Effector memory CD4-positive, alpha-beta T cell (primary cell): ENCODE data around the gene EXOC4.

Experiments
- DNase-seq, 3 donors: peaks; one replicate each; pipeline ENCODE4 v3.0.0-alpha.2; 2020
- H3K27ac ChIP-seq: 2 replicates; pipeline ENCODE4 v1.7.0; 2013; ENCODE audit warnings: mild to moderate bottlenecking, low read length, moderate library complexity; ENCODE audit not compliant: insufficient read depth, poor library complexity, severe bottlenecking
- H3K27me3 ChIP-seq: replicated peaks from 2 replicates; pipeline ENCODE4 v1.7.0; 2013; ENCODE audit warnings: mild to moderate bottlenecking, low read length; ENCODE audit not compliant: insufficient read depth, control insufficient read depth, poor library complexity, severe bottlenecking
- H3K36me3 ChIP-seq: 2 replicates; pipeline ENCODE4 v1.7.0; 2013; ENCODE audit warnings: mild to moderate bottlenecking, low read length, moderate library complexity; ENCODE audit not compliant: control insufficient read depth, insufficient read depth
- H3K4me1 ChIP-seq: 2 replicates; pipeline ENCODE4 v1.7.0; 2013; ENCODE audit warnings: low read length, mild to moderate bottlenecking; ENCODE audit not compliant: control insufficient read depth, insufficient read depth, poor library complexity, severe bottlenecking
- H3K4me3 ChIP-seq: 2 replicates; pipeline ENCODE4 v1.7.0; 2013; ENCODE audit warnings: low read length, low read depth, mild to moderate bottlenecking; ENCODE audit not compliant: insufficient read depth, poor library complexity, severe bottlenecking
- H3K9me3 ChIP-seq: 2 replicates; pipeline ENCODE4 v1.7.0; 2013; ENCODE audit warnings: mild to moderate bottlenecking, low read length, moderate library complexity; ENCODE audit not compliant: control insufficient read depth

EXOC4 gene

DNA sequence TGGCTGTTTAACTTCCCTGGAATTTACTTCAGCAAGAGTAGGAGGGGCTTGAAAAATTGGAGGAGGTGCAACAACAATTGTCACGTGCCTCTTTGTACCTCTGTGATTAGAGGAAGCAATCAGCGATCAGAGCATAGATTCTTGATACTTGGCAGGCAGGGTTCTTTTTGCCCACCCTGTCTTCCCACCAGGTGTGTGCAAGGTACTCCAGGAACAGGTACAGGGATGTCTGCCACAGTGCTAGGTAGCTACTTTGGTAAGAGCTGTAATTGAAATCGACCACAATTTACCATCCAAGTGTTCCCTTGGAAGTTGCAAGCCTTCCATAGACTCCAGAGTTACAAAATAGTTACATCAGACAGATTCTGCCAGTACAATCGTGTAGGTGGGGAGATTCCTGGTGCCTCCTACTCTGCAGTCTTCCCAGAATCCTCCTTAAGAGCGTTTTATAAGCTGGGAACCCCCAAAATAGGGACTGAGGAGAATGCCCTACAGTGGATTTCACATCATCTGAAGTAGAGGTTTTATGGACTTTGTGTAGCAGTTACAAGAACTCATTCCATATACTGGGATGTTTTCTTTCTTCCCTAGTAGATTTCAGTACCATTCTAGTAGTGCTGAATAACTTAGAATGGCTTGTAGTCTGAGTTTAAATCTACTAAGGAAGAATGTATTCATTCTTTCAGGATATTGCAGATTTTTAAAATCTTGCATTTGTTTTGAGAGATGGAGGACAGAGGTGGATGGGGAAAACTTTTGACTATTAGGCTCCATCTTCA lies 101.9 kb downstream of the EXOC4 start:
- no peaks in the 10 kb centered on the region for H3K4me1 ChIP-seq
- H3K27ac ChIP-seq = no peak overlapping the region
- no peaks in the 10 kb centered on the region for H3K36me3 ChIP-seq
- no peak overlapping the region for H3K4me3 ChIP-seq
- no peaks in the 10 kb centered on the region for H3K9me3 ChIP-seq
- DNase-seq = no peak
- no peaks in the 10 kb centered on the region for H3K27me3 ChIP-seq

DNA sequence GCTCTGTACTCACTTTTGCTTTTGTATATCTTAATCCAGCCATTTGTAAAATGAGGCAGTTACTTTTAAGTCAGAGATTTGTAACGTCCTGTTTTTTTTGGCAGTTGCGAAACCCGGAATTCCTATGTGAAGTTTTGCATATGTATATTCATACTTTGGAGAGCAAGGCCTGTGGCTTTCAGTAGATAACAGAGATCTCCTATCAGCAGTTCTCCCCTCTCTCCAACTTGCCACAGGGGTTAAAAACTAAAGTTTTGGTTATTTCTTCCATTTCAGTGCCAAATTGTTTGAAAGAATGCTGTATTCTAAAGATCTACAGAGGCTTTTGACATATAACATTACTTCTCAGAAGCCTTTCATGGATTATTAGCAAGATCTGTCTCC lies 102.4 kb downstream of the EXOC4 start:
- Histone ChIP-seq H3K27me3 (no peaks in the 10 kb centered on the region), H3K4me1 (no peaks in the 10 kb centered on the region), H3K4me3 (no peak overlapping the region), H3K9me3 (no peaks in the 10 kb centered on the region), H3K36me3 (peaks cover 2% of the 10 kb centered on the region), H3K27ac (no peak overlapping the region)
- no peak for DNase-seq

DNA sequence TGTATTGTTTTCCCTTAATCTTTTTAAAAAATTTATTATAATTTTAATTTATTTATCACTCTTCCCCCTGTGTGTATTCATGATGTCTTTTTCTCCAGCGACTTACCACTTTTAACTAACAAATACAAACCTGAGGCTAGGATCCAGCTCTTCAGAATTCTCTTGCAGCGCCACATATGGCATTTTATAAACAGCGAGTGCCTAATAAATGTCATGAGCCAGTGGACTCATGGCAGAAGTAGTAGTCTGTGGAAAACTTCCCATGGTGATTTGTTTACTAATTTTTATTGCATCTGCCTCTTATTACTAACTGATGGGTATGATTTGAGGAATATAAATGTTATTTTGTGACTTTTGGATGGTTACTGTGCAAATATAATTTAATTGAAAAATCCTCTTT lies 102.9 kb downstream of the EXOC4 start:
- Histone ChIP-seq H3K27ac (no peak overlapping the region), H3K27me3 (no peaks in the 10 kb centered on the region)

DNA sequence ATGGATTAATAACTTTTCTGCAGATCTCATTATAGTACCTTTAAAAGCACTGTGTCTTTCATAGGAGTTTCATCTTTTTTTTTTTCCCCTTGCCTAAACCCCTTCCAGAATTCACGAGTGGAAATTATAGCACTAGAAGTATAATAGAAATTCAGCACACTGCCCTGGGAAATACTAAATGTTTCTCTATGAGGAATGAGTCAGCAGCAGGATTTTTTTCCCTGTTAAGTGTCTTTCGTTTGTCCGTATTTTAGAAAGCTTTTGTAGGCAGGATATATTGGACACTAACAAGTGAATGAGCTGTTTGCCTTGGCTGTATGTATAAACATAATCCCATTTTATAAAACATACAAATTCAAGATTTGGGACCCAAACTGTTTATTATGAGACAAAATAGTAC lies 105.8 kb downstream of the EXOC4 start:
- Histone ChIP-seq H3K27ac (no peak overlapping the region), H3K27me3 (no peaks in the 10 kb centered on the region), H3K4me1 (no peaks in the 10 kb centered on the region), H3K9me3 (no peaks in the 10 kb centered on the region), H3K36me3 (peaks cover 4% of the 10 kb centered on the region), H3K4me3 (no peak overlapping the region)
- no peak for DNase-seq

More for the DNA sequence above, 102.9 kb downstream of the EXOC4 start:
- no peaks in the 10 kb centered on the region for H3K9me3 ChIP-seq
- no peak for DNase-seq
- no peaks in the 10 kb centered on the region for H3K4me1 ChIP-seq
- H3K4me3 ChIP-seq = no peak overlapping the region
- peaks cover 4% of the 10 kb centered on the region for H3K36me3 ChIP-seq

DNA sequence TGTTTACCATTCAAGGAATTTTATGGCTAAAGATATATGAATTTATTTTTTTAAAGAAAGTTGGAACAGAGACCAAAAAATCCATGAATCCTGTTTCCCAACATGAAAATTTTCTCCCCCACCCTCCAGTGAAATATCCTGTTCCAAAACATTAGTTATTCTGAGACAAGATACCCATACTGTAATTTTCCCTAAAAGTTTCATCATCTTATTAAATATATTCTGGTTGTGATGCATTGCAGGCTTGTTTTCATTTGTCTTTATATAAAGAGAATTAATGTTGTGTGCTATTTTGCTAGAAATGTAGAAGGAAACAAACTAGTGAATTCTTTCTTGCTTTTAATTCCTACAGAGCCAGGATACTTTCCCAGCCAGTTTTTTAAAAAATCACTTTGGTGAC lies 106.6 kb downstream of the EXOC4 start:
- DNase-seq = no peak
- Histone ChIP-seq H3K4me3 (no peak overlapping the region), H3K4me1 (no peaks in the 10 kb centered on the region), H3K27me3 (no peaks in the 10 kb centered on the region), H3K9me3 (no peaks in the 10 kb centered on the region), H3K36me3 (peaks cover 4% of the 10 kb centered on the region), H3K27ac (no peak overlapping the region)

DNA sequence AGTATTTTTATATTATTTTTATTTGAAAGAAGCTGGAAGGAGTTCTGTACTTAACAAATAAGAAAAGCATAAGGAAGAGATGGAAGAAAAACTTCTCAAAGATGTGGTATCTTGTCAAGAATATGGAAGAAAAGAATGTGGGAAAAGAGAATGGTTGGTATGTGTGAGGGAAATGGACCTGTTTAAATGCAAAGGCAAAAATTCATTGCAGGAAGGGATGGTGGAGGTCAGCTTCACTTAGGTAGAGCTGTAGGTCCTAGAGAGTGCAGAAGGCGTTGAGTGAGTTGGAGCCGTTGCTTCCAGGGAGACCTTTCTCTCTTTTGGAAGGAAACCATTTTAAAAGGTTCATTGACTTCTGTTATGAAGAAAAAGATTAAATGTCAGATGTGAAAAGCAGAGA lies 107.3 kb downstream of the EXOC4 start:
- no peak overlapping the region for H3K27ac ChIP-seq
- H3K9me3 ChIP-seq = no peaks in the 10 kb centered on the region
- no peaks in the 10 kb centered on the region for H3K4me1 ChIP-seq
- no peaks in the 10 kb centered on the region for H3K27me3 ChIP-seq
- H3K4me3 ChIP-seq = no peak overlapping the region
- H3K36me3 ChIP-seq = peaks cover 4% of the 10 kb centered on the region
- DNase-seq = no peak

DNA sequence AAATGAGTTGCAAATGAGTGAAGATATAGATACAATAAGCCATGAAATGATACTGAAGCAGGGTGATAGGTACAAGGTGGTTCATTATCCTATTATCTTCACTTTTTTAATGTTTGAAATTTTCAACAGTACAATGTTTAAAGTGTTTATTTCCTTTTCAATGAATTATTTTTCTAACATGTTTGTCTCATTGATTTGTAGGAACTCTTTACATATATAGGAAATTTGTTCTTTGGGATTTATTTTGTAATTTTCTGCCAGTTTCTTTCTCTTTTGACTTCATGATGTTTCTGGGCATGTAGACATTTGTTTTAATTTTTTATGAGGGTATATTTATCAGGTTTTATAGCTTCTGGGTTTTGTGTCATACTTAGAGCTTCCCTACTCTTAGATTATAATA lies 108.9 kb downstream of the EXOC4 start:
- Histone ChIP-seq H3K4me1 (no peaks in the 10 kb centered on the region), H3K4me3 (no peak overlapping the region), H3K9me3 (no peaks in the 10 kb centered on the region), H3K27ac (no peak overlapping the region), H3K36me3 (peaks cover 4% of the 10 kb centered on the region), H3K27me3 (no peaks in the 10 kb centered on the region)
- DNase-seq = no peak

DNA sequence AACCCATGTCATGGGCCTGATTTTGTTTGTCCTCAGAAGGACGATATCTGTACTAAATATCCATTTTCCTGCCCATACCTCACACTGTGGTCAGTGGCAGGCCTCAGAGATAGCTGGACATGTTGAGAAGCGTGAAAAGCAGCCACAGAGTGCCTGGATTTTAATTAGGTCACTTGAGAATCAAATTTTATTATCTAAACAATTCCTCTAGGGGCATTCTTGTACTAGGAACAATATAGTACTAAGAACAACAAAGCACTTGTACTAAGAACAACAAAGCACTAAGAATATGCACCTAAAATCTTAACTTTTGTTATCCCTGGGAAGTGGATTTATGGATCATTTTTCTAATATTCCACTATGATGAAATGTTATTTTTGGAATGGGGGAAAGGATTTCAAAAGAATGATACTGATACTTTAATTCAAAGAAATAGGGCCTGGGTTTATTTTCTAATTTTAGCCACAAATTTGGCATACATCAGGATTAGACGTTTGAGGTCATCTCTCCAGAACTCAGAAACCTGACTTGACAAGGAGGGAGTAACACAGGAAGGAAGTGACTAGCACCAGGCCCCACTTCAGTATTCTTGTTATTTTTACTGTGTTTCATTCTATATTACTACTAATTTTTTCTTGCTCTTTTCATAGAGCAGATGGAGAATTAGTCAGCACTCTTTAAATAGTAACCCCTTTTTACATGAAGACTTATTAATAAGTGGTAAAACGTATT lies 112.2 kb downstream of the EXOC4 start:
- DNase-seq = no peak
- Histone ChIP-seq H3K27ac (no peak overlapping the region), H3K9me3 (no peaks in the 10 kb centered on the region)

DNA sequence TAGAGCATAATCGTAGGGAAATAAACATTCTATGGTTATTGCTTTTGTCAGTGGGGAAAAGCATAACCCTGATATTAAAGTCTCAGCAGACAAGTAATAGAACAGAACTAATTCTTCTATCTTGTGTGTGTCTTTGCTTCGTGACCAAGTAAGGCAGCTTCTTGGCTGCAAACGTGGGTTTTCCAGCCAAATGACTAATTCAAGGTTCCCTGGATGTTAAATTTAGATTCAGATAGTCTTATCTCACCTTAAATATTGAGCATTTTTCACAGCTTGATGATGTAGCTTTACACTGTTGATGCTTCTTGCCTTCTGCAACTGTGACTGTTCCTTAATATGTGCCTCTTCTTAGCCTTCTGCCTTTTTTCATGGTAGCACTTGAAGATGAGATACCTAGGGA lies 113.0 kb downstream of the EXOC4 start:
- Histone ChIP-seq H3K27ac (no peak overlapping the region), H3K36me3 (no peaks in the 10 kb centered on the region), H3K9me3 (no peaks in the 10 kb centered on the region), H3K4me1 (no peaks in the 10 kb centered on the region), H3K4me3 (no peak overlapping the region), H3K27me3 (no peaks in the 10 kb centered on the region)
- DNase-seq = no peak

More for the DNA sequence above, 112.2 kb downstream of the EXOC4 start:
- H3K4me1 ChIP-seq = no peaks in the 10 kb centered on the region
- no peak overlapping the region for H3K4me3 ChIP-seq
- H3K27me3 ChIP-seq = no peaks in the 10 kb centered on the region
- H3K36me3 ChIP-seq = peaks cover 4% of the 10 kb centered on the region

DNA sequence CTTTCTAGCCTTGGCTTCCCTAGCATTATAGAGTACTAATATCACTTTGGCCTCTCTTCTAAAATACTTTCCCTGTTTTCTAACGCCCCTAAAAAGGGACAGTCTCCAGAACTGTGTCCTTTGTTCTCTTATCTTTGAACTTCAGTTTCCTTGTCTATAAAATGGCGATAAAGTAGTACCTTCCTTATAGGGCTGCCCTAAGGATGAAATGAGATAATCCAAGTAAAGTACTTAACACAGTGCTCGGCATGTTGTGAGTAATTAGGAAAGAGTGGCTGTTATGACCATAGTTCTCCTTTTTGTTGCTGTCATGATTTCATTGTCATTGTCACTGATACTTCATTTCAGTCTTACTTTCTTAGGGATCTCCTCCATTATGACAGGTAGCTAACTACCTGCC lies 114.7 kb downstream of the EXOC4 start:
- no peak for DNase-seq
- no peaks in the 10 kb centered on the region for H3K4me1 ChIP-seq
- no peaks in the 10 kb centered on the region for H3K9me3 ChIP-seq
- H3K36me3 ChIP-seq = no peaks in the 10 kb centered on the region
- H3K4me3 ChIP-seq = no peak overlapping the region
- H3K27me3 ChIP-seq = no peaks in the 10 kb centered on the region
- H3K27ac ChIP-seq = no peak overlapping the region
